ENCODE measurements around the gene SHOC1. TPM values are rescaled to one million over a fixed set of nuclear protein-coding genes. Genes with fewer than 3 reads are reported as not detected.

Gene SHOC1
- total RNA-seq, 1 donor from 2014 or later: not detected

GRCh38 chr9:111762556-111762955 is 32.2 kb downstream of the SHOC1 start:
- Histone ChIP-seq H3K9me3 (ENCODE audit: insufficient read depth, low read depth, low read length) (no peaks in the 10 kb centered on the region), H3K27me3 (ENCODE audit: insufficient read depth, low read length) (no peaks in the 10 kb centered on the region), H3K9ac (ENCODE audit: low read length) (no peak overlapping the region), H3K4me1 (ENCODE audit: insufficient read depth, low read length) (no peaks in the 10 kb centered on the region), H3K4me3 (ENCODE audit: insufficient read depth, low read depth, low read length) (no peak overlapping the region), H3K79me2 (ENCODE audit: insufficient read depth, low read length) (no peaks in the 10 kb centered on the region), H3K36me3 (ENCODE audit: insufficient read depth, low read length) (no peaks in the 10 kb centered on the region), H2AFZ (ENCODE audit: low read depth, low read length) (no peak overlapping the region), H4K20me1 (ENCODE audit: insufficient read depth, low read length) (no peaks in the 10 kb centered on the region), H3K27ac (ENCODE audit: low read depth, low read length) (no peak overlapping the region), H3K4me2 (ENCODE audit: low read length) (no peak overlapping the region)
- Mint-ChIP-seq H3K9me3 (ENCODE audit: unreplicated experiment) (no peaks in the 10 kb centered on the region), H3K36me3 (ENCODE audit: low read depth, unreplicated experiment) (no peaks in the 10 kb centered on the region), H3K4me1 (ENCODE audit: low read depth, unreplicated experiment) (peaks cover 16% of the 10 kb centered on the region), H3K4me3 (ENCODE audit: unreplicated experiment) (no peak overlapping the region), H3K27ac (ENCODE audit: unreplicated experiment) (peak overlapping the region; percentile 47), H3K27me3 (ENCODE audit: low read depth, unreplicated experiment) (no peaks in the 10 kb centered on the region)
- DNase-seq (ENCODE audit: low read depth) (no peak), FAIRE-seq (no peak)
- no peak for TF ChIP-seq CTCF (IDR thresholded peaks at IDR 0.05; ENCODE audit: insufficient read depth, low read depth, low read length)
- TF ChIP-seq EZH2 (IDR thresholded peaks at IDR 0.05; ENCODE audit: insufficient read depth, low read length): no peak

GRCh38 chr9:111759762-111760639 is 34.7 kb downstream of the SHOC1 start:
- H3K27ac Mint-ChIP-seq (ENCODE audit: unreplicated experiment): peak overlapping the region; percentile 77
- H3K4me2 ChIP-seq (ENCODE audit: low read length): no peak overlapping the region
- no peaks in the 10 kb centered on the region for H3K9me3 Mint-ChIP-seq (ENCODE audit: unreplicated experiment)
- TF ChIP-seq EZH2 (IDR thresholded peaks at IDR 0.05; ENCODE audit: insufficient read depth, low read length): no peak
- peak; percentile 64 for TF ChIP-seq CTCF (IDR thresholded peaks at IDR 0.05; ENCODE audit: insufficient read depth, low read depth, low read length)
- peak; percentile 97 for FAIRE-seq
- no peaks in the 10 kb centered on the region for H3K36me3 ChIP-seq (ENCODE audit: insufficient read depth, low read length)
- H3K4me3 Mint-ChIP-seq (ENCODE audit: unreplicated experiment): no peak overlapping the region
- peaks cover 2% of the 10 kb centered on the region for H3K36me3 Mint-ChIP-seq (ENCODE audit: low read depth, unreplicated experiment)
- H4K20me1 ChIP-seq (ENCODE audit: insufficient read depth, low read length): no peaks in the 10 kb centered on the region
- H3K27me3 Mint-ChIP-seq (ENCODE audit: low read depth, unreplicated experiment): no peaks in the 10 kb centered on the region
- H3K9me3 ChIP-seq (ENCODE audit: insufficient read depth, low read depth, low read length): no peaks in the 10 kb centered on the region
- H3K4me3 ChIP-seq (ENCODE audit: insufficient read depth, low read depth, low read length): no peak overlapping the region
- H3K27me3 ChIP-seq (ENCODE audit: insufficient read depth, low read length): no peaks in the 10 kb centered on the region
- peak overlapping the region; percentile 28 for H3K9ac ChIP-seq (ENCODE audit: low read length)
- H3K4me1 Mint-ChIP-seq (ENCODE audit: low read depth, unreplicated experiment): peaks cover 16% of the 10 kb centered on the region
- peak overlapping the region; percentile 37 for H3K27ac ChIP-seq (ENCODE audit: low read depth, low read length)
- peak; percentile 60 for DNase-seq (ENCODE audit: low read depth)
- H3K79me2 ChIP-seq (ENCODE audit: insufficient read depth, low read length): no peaks in the 10 kb centered on the region
- no peaks in the 10 kb centered on the region for H3K4me1 ChIP-seq (ENCODE audit: insufficient read depth, low read length)
- no peak overlapping the region for H2AFZ ChIP-seq (ENCODE audit: low read depth, low read length)

- no peak overlapping the region for H3K4me3 ChIP-seq (ENCODE audit: insufficient read depth, low read depth, low read length)
- DNase-seq (ENCODE audit: low read depth): no peak
These were observed 39.9 kb downstream of the SHOC1 start for GRCh38 chr9:111754800-111755199.

More at GRCh38 chr9:111754800-111755199, 39.9 kb downstream of the SHOC1 start:
- no peaks in the 10 kb centered on the region for H3K27me3 ChIP-seq (ENCODE audit: insufficient read depth, low read length)
- no peak for TF ChIP-seq EZH2 (IDR thresholded peaks at IDR 0.05; ENCODE audit: insufficient read depth, low read length)
- TF ChIP-seq CTCF (IDR thresholded peaks at IDR 0.05; ENCODE audit: insufficient read depth, low read depth, low read length): no peak
- H3K9ac ChIP-seq (ENCODE audit: low read length): no peak overlapping the region
- H3K36me3 ChIP-seq (ENCODE audit: insufficient read depth, low read length): no peaks in the 10 kb centered on the region
- no peaks in the 10 kb centered on the region for H3K9me3 ChIP-seq (ENCODE audit: insufficient read depth, low read depth, low read length)
- no peak overlapping the region for H3K4me2 ChIP-seq (ENCODE audit: low read length)
- H2AFZ ChIP-seq (ENCODE audit: low read depth, low read length): no peak overlapping the region
- Mint-ChIP-seq H3K4me3 (ENCODE audit: unreplicated experiment) (no peak overlapping the region), H3K4me1 (ENCODE audit: low read depth, unreplicated experiment) (peaks cover 3% of the 10 kb centered on the region), H3K27me3 (ENCODE audit: low read depth, unreplicated experiment) (no peaks in the 10 kb centered on the region), H3K9me3 (ENCODE audit: unreplicated experiment) (peaks cover 20% of the 10 kb centered on the region), H3K27ac (ENCODE audit: unreplicated experiment) (no peak overlapping the region), H3K36me3 (ENCODE audit: low read depth, unreplicated experiment) (peaks cover 8% of the 10 kb centered on the region)
- no peaks in the 10 kb centered on the region for H3K4me1 ChIP-seq (ENCODE audit: insufficient read depth, low read length)
- H4K20me1 ChIP-seq (ENCODE audit: insufficient read depth, low read length): no peaks in the 10 kb centered on the region
- FAIRE-seq: no peak
- H3K27ac ChIP-seq (ENCODE audit: low read depth, low read length): no peak overlapping the region
- no peaks in the 10 kb centered on the region for H3K79me2 ChIP-seq (ENCODE audit: insufficient read depth, low read length)

All from astrocyte (in vitro differentiated cells and primary cell).